Limb (tissue), 2 donors: ENCODE results near the gene NKIRAS2.

Experiments used
- DNase-seq, 2 donors: peaks; one replicate each; pipeline ENCODE4 v3.0.0-alpha.2; 2016; ENCODE audit errors: extremely low spot score in 2 of 2

The NKIRAS2 gene

DNA sequence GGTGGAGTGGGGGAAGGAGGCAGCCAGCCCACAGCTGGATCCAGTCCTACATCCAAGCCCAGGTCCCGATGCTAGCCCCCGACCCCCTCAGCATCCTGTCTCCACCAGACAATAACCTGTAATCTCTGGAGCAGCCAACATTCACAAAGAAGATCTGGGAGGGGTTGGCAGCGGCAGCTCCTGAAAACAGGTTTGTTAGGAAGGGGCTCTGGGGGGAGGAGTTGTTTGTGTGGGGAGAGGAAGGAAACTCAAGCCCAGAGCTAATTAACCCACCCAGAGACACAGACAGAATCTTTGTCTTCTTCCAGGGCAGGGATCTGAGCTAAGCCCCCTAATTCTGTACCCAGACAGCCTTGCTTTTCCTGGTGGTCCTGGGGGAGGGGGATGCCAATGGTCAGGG lies 35.1 kb downstream of the NKIRAS2 start:
- no peak for DNase-seq

DNA sequence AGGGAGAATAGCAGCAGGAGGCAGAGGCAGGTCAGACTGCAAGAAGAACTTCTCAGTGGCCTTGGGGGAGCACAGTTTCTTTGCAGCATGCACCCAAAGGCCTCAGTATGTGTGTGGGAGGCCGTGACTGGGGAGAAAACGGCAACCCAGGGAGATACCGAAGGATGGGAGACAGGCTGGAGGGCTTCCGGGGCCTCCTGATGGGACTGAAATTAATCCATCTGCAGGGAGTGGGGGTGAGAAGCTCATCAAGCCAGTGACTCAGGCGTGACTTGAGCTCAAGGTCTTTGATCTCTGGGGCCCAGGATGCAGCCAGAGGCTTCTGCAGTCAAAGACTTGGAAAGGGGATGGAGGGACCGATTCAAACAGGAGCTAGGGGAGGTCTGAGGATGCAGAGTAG lies 35.6 kb downstream of the NKIRAS2 start:
- no peak for DNase-seq

DNA sequence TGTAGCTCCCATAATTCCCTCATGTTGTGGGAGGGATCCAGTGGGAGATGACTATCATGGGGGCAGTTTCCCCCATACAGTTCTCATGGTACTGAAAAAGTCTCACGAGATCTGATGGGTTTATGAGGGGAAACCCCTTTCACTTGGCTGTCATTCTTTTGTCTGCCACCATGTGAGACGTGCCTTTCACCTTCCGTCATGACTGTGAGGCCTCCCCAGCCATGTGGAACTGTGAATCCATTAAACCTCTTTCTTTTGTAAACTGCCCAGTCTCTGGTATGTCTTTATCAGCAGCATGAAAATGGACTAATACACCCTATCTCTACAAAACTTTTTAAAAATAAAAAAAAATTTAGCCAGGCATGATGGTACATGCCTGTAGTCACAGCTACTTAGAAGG lies 36.7 kb downstream of the NKIRAS2 start:
- DNase-seq: no peak

DNA sequence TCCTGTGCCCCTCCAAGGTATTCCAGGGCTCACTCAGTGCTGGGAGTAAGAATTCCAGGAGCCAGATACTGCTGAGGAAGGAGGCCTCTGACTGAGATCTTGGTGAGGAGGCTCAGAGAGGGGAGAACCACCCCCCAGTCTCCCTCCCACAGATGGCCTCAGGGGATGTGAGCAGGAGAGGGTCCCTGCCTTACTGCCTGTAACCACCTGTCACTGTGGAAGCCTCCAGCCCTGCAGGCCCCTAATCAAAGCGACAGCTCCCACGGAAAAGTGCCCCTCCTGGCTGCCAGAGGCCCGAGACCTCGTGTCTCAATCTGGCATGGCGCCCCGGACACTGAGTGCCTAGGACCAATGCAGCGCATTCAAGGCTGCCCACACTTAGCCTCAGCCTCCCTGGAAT lies 38.2 kb downstream of the NKIRAS2 start:
- DNase-seq: no peak

DNA sequence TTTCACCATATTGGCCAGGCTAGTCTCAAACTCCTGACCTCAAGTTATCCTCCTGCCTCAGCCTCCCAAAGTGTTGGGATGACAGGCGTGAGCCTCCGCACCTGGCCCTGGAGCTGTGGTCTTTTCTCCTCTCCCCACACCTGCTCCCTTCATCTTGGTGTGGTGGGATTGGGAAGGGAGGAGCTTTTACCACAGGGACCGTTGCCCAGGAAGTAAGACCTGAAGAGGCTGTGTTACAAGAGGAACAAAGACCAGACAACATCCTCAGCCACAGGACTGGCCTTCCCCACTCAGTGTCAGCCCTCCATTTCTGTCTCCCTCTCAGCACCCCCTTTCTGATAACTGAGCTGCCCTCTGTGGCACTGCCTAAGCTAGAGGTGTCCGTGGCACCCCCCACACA lies 39.9 kb downstream of the NKIRAS2 start:
- DNase-seq: no peak

DNA sequence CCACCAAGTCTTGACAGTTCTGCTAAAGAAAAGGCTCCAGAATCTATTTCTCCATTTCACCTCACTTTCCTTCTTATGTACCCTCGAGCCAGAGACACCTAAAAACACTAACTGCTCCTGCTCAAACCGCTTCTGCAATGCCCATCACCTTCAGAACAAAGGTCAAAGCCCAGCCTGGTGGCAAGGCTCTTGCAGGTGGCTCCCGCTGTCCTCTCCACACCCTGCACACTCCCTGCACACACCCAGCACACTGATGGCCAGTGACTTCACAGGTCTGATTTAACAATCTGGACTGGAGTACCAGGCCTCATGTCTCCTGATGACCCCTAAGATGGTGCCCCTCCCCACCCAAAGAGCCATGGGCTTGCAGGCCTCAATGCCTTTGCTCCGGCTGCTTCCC lies 40.3 kb downstream of the NKIRAS2 start:
- DNase-seq: no peak

DNA sequence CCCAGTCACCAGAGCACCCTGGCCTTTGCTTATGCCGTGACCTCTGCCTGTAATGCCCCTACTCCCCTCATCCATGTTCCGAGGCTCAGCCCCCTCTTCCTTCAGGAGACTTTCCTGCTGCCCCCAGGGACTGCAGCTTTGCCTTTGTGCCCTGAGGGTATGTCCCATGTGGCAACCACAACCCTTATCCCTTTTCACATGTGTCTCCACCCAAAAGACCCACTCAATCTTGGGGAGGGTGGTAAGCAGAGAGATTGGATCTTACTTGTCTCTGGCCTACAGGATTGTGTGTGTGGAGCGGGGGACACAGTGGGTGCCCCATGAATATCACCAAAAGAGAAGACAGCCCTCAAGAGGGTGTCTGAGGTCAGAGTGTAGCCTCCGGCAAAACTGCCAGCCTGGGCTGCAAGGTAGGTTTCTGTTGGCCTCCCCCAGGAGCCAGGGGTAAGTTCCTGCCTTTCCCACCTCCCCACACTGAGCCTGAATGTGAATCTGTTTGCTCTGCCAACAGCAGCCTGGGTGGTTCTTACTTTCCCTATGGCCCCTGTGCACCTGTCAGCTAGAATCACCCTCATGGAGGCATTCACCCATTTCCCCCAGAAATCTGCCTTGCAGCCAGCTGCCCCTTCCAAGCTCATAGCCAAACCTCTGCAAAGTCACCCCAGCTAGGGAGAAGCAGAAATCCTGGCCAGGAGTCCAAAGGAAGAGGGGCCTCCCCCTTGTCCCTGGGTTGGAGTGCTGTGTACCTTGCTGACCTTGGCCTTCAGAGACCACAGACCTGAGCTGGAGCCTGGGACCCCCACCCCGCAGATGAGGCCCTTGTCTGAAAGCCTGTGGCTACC lies 42.0 kb downstream of the NKIRAS2 start:
- no peak for DNase-seq

DNA sequence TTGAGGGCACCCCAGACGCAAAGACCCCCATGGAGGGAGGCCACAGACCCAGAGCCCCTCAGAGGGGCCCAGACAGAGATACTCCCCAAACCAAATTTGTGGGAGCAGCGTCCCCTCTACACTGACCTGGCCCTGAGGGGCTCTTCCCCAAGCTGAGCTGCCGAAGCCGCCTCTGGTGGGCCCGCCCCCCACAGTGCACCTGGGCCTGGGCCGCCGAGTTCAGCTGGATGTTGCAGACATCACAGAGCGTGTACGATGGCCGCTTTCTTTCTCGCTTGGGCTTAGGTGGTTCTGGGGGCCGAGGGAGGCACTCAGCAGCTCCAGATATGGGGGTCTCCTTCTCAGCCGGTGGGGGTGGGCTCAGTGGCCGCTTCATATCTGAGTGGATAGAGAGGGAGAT lies 42.8 kb downstream of the NKIRAS2 start:
- no peak for DNase-seq

DNA sequence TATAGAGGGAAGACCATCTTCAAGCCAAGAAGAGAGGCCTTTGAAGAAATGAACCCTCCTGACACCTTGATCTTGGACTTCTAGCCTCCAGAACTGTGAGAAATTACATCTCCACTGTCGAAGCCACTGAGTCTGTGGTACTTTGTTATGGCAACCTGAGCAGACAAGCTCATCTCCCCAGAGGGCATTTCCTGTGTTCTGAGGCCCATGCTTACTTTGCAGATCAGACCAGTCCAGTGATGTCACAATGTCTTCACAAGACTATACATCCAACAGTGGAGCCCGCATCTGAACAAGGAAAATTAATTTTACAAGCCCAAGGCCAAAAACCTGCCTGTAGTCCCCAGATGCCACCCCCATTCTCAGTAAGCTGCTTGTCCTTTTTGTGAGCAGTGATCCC lies 45.3 kb downstream of the NKIRAS2 start:
- DNase-seq: no peak

DNA sequence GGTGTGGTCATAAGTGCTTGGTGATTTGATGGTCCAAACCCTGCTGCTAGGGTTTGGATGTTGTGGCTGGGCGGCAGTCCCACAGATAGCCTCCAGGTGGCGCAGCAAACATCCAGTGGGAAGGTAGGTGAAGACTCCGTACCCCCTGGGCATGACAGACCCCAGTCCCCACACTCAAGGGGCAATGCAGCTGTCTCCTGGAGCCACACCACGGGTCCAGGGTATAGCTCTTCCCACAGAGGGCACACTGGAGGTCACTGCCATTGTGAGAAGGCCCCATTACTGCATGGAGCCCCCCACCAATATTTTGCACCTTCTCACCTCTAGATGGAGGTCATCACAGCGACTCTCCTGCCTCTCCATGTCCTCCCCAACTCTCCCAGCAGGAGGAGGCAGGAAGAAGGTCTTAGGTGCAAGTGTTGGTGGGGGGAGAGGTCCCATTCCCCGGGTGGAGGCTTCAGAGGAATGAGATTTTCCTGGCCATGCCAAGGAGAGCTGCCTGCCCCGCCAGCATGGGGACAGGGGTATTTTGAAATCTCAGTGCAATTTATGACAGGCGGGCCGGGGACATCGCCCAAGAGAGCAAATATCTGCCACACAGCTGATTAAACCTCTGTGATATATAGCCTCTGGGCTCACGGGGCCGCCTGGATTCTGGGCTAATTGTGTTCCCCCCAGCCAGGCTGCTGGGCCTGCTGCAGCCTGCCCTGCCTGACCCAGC lies 47.6 kb downstream of the NKIRAS2 start:
- DNase-seq: peak in 1 of 2 donors; percentile 79

DNA sequence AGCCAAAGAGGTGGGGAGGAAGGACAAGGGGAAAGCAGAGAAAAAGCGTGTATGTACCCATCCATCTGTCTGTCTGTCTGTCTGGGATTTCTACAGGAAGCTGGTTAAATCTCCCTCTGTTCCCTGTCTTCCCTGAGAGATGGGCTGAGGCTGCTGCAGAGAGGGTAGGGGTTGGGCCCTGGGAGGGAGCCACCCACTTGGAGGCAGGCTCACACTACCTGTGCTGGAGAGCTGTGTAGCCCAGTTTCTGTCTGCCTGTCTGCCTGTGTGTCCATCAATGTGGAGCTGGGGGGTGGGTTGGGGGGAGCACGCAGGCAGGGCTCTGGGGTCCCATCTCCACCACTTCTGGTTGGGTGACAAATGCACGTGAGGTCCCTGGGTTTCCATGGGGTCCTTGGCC lies 49.1 kb downstream of the NKIRAS2 start:
- DNase-seq: no peak

DNA sequence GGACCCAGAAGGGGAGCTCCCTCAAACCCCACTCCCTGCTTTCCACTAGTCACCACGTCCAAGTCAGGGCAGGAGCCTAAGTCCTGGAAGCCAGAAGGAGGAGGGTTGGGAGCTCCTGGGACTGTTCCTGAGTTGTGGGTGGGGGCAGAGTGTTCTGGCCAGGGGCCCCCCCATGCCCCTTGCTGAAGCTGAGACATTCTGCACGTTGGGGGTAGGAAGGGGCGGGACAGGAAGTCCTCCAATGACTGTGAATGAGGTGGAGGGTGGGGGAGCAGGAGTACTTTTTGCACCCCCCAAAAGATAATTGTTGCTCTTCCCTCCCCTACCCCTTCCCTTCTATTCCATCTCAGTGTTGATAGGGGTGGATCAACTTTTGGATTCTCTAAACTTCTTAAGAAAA lies 51.9 kb downstream of the NKIRAS2 start:
- DNase-seq: no peak

DNA sequence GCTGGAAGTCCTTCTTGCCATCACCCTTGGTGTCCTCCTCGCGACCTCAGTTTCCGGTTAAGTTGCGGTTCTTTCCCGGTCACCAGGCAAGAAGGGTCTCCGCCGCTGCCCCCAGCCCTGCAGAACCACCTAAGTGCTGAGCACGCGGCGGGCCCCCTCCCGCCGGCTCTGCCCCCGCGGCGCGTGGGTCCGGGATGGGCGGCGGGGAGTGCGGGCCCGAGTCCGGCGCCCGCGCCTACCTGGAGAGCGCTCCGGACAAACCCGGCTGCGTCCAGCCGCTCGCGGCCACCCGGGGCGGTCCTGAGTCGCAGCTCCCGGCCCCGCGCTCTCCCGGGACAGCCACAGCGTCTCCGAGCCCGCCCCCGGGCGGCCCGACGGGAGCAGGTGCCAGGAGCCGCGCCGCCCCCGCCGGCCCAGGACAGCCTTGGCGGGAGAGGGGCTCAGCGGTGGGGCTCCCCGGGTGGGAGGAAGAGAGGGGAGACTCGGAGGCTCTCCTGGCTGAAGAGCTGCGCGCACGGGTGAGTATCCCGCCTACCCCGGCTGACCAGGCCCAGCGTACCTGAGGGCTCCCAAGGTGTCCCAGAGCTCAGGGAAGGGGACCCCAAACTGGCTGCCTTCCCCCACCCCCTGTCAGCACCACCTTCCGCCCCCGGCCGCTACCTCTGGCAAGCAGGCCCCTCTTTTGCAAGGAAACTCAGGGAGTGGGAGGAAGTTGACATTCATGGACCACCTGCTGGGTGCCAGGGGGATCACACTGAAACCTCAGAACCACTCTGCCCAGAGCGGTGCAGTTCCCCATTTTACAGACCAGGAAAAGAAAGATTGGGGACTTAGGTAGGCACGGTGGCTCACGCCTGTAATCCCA lies 52.7 kb downstream of the NKIRAS2 start:
- DNase-seq: no peak
